AG08395 (cell line): ENCODE measurements around the gene CLK1.
"Not testable (repeated sequence)": the region's sequence is repeated elsewhere in the genome, so short reads cannot be mapped to it uniquely, and the experiment has no call there.

ENCODE experiments used
- DNase-seq: peaks from one replicate; pipeline ENCODE4 v3.0.0; 2012; ENCODE audit warnings: mixed read lengths, low spot score

The CLK1 gene

GRCh38 chr2:200864176-200865034 lies at the start of gene CLK1:
TSS of gene CLK1 (minus strand) at chr2:200864658. CDS start at chr2:200861862, 2,796 bp downstream.
- peak; percentile 95 for DNase-seq

DNA sequence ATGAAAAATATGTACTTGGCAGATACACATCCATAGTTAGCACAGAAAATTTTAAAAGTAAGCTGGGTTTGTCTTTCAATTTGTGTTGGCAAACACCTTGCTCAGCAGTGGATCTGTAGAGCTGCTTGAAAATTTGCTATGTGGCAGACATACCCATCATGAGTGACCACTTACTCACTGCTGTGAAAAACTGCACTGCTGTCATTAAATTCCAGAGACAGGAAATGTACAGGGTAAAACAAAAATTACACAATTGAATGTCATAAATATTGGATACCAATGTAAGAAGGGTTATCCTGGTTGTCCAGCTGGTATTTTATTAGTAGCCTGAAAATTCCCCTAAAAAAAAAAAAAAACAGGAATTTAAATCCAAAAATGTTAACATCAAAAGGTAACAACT lies 49.2 kb upstream of the CLK1 start:
- peak; percentile 72 for DNase-seq

DNA sequence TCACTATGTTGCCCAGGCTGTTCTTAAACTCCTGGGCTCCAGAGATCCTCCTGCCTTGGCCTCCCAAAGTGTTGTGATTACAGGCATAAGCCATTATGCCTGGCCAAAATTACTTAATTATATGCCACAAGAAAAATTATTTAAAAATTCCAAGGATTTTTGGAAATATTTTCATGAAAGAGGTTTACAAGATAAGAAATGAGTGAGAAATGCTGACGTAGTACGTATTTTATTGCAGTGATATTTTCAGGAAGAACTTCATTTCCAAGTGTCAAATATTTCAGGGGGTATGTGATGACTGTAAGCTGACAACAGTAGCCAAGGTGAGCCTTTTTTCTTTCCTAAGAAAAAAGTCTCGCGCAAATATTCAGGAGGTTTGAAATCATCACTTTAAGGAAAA lies 45.5 kb upstream of the CLK1 start:
- DNase-seq, result no peak

- DNase-seq, result peak; percentile 72
Observed at GRCh38 chr2:200905618-200906296, 41.3 kb upstream of the CLK1 start.

DNA sequence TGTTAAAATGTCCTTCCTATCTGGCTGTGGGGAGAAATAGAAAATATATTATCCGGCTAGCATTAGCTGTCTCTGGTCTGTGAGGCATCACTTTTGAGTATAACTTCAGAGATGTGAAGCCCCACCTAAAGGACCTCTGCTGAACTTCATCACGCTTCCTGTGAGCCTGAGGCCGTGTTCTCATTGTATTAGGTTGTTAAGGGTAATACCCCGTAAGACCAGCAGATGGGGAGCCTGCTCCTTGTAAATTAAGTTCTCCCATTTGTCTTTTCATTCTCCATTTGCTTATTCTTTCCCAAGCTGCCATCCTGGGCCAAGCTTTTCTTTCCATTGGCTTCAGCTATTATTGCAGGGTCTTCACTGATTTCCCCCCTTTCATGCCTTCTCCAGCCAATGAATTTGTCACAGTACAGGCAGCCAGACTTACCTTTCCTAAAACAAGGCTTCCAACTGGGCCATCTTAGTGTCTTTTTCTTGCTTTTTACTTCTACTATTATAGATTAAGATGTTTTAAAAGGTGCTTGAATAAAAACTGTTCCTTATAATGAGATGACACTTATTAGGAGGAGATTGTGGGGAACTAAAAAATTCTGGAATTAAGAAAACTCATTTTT lies 37.1 kb upstream of the CLK1 start:
- DNase-seq, result peak; percentile 92

- no peak for DNase-seq
Observed at GRCh38 chr2:200899482-200899881, 35.0 kb upstream of the CLK1 start.

GRCh38 chr2:200888704-200889625 lies 24.5 kb upstream of the CLK1 start, which contains the start of the genes NIF3L1 and PPIL3:
TSS of gene NIF3L1 (plus strand) at chr2:200889371. CDS start at chr2:200891944, 2,573 bp downstream.
TSS of gene PPIL3 (minus strand) at chr2:200889077. CDS start at chr2:200887615, 1,462 bp downstream.
- peak; percentile 92 for DNase-seq

DNA sequence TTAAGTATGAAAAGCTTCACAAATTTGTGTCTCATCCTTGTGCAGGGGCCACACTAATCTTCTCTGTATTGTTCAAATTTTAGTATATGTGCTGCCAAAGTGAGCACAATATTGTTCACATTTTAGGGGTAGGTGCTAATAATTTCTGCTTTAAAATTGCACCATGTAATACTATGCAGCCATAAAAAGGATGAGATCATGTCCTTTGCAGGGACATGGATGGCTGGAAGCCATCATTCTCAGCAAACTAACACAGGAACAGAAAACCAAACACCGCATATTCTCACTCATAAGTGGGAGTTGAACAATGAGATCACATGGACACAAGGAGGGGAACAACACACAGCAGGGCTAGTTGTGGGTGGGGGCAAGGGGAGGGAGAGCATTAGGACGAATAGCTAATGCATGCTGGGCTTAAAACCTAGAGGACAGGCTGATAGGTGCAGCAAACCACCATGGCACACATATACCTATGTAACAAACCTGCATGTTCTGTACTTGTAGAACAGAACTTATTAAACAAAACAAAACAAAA lies 17.3 kb upstream of the CLK1 start:
- DNase-seq, result not testable (repeated sequence)

DNA sequence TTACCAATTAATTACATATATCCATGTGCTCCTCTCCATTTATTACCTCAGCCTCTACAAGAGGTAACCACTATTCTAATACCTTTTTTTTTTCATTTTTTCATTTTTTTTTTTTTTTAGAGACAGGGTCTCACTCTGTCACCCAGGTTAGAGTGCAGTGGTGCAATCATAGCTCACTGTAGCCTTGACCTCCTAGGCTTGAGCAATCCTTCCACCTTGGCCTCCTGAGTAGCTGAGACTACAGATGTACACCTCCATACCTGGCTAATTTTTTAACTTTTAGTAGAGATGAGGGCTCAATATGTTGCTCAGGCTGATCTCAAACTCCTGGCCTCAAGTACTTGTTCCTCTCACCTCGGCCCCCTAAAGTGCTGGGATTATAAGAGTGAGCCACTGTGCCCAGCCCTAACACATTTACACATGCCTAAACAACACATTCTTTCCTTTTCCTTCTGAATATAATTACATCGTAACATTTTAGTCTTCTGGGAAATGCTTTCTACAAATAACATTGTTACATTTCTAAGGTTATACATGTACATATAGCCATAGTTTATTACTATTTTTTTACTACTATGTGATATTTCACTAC lies 13.9 kb upstream of the CLK1 start:
- no peak for DNase-seq

GRCh38 chr2:200877443-200877842 lies 13.0 kb upstream of the CLK1 start:
- DNase-seq, result no peak

GRCh38 chr2:200873560-200873959 lies 9.1 kb upstream of the CLK1 start:
- no peak for DNase-seq

DNA sequence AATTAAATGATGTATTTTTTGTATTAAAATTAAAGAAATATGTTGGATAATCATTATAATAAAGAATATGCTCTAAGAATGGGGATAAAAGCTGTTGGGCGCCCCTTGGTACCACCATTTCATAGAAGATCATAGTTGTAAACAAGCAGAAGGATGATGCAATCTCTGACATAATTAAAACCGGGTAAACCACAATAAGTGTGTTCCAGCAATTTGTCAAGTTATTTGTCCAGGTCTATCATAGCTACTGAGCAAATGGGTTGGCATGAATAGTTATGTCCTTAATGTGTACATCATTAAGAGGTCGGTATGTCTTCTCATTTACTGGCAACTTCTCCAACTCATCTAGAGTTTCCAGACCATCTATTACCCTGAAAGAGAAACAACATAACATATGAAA lies 6.7 kb upstream of the CLK1 start:
- DNase-seq, result no peak

- DNase-seq, result no peak
Observed at GRCh38 chr2:200869014-200869413, 4.6 kb upstream of the CLK1 start.

DNA sequence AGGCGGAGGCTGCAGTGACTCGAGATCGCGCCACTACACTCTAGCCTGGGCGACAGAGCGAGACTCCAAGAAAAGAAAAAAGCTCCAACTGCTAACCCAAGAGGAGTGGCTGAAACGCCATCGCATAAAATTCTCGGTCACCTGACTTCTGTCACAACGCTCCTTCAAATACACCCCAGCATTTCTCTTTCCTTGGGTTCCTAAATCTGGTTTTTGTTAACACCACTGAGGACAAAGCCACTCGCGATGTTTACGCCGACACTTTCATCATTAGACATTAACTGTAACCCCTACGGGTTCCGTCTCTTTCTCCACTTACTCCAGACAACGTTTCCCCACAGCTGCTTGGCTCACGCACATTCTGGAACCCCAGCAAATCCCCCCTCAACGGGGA lies 679 bp downstream of the CLK1 start:
- DNase-seq, result no peak

GRCh38 chr2:200862532-200863000 lies 1.9 kb downstream of the CLK1 start:
- DNase-seq, result peak; percentile 20

GRCh38 chr2:200861617-200862155 lies 2.8 kb downstream of the CLK1 start:
- DNase-seq, result no peak

DNA sequence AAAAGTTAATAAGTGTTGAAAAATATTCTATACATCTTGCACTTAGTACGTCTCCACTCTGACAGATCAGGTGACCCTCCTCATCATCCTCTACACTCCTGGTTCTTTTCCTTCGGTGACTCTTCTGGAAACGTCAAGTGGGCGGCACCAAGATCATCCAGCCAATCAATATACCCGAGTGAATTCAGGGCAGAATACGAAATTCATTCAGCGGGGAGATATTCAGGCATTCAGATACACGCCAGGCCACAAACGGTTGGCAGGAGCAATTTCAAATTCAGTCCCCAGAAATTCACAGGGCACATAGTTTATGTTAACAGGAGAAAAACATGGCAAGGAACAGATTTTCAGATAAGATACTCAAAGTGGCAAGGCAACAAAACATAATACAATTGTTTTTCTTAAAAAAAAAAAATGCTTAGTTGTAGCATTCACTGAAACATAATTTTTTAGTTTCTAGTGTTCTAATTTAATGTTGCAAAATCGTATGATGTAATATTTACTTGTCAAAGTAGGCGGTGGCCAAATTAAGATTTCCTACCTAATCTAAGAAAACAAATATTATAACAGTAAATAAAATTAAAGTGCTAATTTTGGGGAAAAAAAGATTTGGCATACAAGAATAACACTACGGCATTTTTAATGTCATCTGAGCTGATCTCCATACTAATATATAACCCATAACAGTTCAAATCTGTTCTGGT lies 4.2 kb downstream of the CLK1 start:
- DNase-seq, result peak; percentile 56

- no peak for DNase-seq
Observed at GRCh38 chr2:200856806-200857205, 7.7 kb downstream of the CLK1 start.

GRCh38 chr2:200852605-200853004 lies 11.9 kb downstream of the CLK1 start:
- DNase-seq, result no peak
